Panc1 (cell line): ENCODE data around the gene CFAP45. TPM values are rescaled to one million over a fixed set of nuclear protein-coding genes. Genes with fewer than 3 reads are reported as not detected.

Source experiments
- ATAC-seq: fragments of 200-7000 bp; cut with Tn5 transposase; 2 replicates; pipeline ENCODE4 v1.9.1; 2020; ENCODE audit warnings: mild to moderate bottlenecking, moderate library complexity
- BruUV-seq: library from RNA; stranded (reverse); fragments of 400-500 nt; replicated peaks from 2 replicates; lab custom pipeline; 2021; lab: Mats Ljungman, UMichigan
- CTCF ChIA-PET: fragments of 300-600 bp; sonication (Branson Sonifier 250); formaldehyde crosslinking; loops from one replicate; lab custom pipeline; 2022; ENCODE audit warnings: antibody characterized with exemption; lab: Charles Lee
- POLR2A ChIA-PET: fragments of 300-600 bp; sonication (Branson Sonifier 250); formaldehyde crosslinking; loops from one replicate; lab custom pipeline; 2022; ENCODE audit warnings: antibody characterized with exemption; lab: Charles Lee
- DNase-seq: peaks from one replicate; pipeline ENCODE4 v3.0.0-alpha.2; 2010; ENCODE audit warnings: low read depth, low spot score
- H3K27ac ChIP-seq: 2 replicates; pipeline ENCODE4 v1.5.1; 2011; ENCODE audit warnings: mild to moderate bottlenecking, low read length, inconsistent platforms
- H3K27me3 ChIP-seq: fragments of 200-500 bp; sonication (Bioruptor generic); 2 replicates; pipeline ENCODE4 v1.6.0; 2014; ENCODE audit warnings: low read length, inconsistent platforms; ENCODE audit not compliant: control insufficient read depth, insufficient read depth
- H3K36me3 ChIP-seq: fragments of 200-500 bp; sonication (Bioruptor generic); 2 replicates; pipeline ENCODE4 v1.5.1; 2014; ENCODE audit warnings: inconsistent platforms, mild to moderate bottlenecking, low read length, moderate library complexity; ENCODE audit not compliant: control insufficient read depth, insufficient read depth
- H3K4me1 ChIP-seq: 2 replicates; pipeline ENCODE4 v1.5.1; 2011; ENCODE audit warnings: inconsistent platforms, mild to moderate bottlenecking, low read length, moderate library complexity; ENCODE audit not compliant: control insufficient read depth, insufficient read depth
- H3K4me3 ChIP-seq, 2 experiments: 2 replicates each; pipeline ENCODE4 v1.5.1; 2011 to 2012; ENCODE audit warnings: low read depth in 2 of 2, low read length in 2 of 2, mild to moderate bottlenecking in 2 of 2, inconsistent platforms in 1 of 2, moderate library complexity in 1 of 2
- H3K9me3 ChIP-seq: fragments of 200-500 bp; sonication (Bioruptor generic); 2 replicates; pipeline ENCODE4 v1.5.1; 2014; ENCODE audit warnings: low read depth, mild to moderate bottlenecking, inconsistent platforms, low read length, moderate library complexity; ENCODE audit not compliant: control insufficient read depth, insufficient read depth
- POLR2AphosphoS5 ChIP-seq: IDR thresholded peaks from 2 replicates; pipeline ENCODE4 v1.6.1; 2012; ENCODE audit warnings: mild to moderate bottlenecking, low read depth, low read length, moderate library complexity
- REST ChIP-seq, 2 experiments: IDR thresholded peaks; 2 replicates each; pipeline ENCODE4 v1.6.1; 2011 to 2012; ENCODE audit warnings: low read depth in 2 of 2, control low read depth in 1 of 2, low read length in 1 of 2, mild to moderate bottlenecking in 1 of 2, moderate library complexity in 1 of 2; ENCODE audit not compliant: insufficient read depth in 1 of 2
- SIN3A ChIP-seq: IDR thresholded peaks from 2 replicates; pipeline ENCODE4 v1.6.1; 2012; ENCODE audit warnings: low read depth, mild to moderate bottlenecking, low read length, moderate library complexity, borderline replicate concordance; ENCODE audit not compliant: insufficient read depth
- TCF7L2 ChIP-seq: IDR thresholded peaks from 2 replicates; pipeline ENCODE4 v1.6.1; 2011; ENCODE audit warnings: mild to moderate bottlenecking, low read depth, low read length, inconsistent platforms
- in situ Hi-C: cut with HindIII; loops from 2 replicates; pipeline ENCODE4 v1.10.0; 2016; ENCODE audit warnings: low sequenced_read_pairs, low pct_unique_long_range_greater_than_20kb
- intact Hi-C: fragments of 100-400 bp; cut with micrococcal nuclease; formaldehyde crosslinking; loops from one replicate; pipeline ENCODE4 v1.10.0; 2022; ENCODE audit not compliant: unreplicated experiment
- total RNA-seq: library from RNA; stranded (reverse); gene quantifications from one replicate; pipeline ENCODE4 v1.2.1, GENCODE V29; 2021; ENCODE audit not compliant: unreplicated experiment
- TF ChIP-seq, protein P1 (sequence below): fragments of 450-650 bp; IDR thresholded peaks from 2 replicates; pipeline ENCODE4 v1.5.1; 2017; ENCODE audit warnings: mild to moderate bottlenecking

CFAP45 gene
- total RNA-seq, 1 experiment from 2014 or later, result 1.6 TPM

DNA sequence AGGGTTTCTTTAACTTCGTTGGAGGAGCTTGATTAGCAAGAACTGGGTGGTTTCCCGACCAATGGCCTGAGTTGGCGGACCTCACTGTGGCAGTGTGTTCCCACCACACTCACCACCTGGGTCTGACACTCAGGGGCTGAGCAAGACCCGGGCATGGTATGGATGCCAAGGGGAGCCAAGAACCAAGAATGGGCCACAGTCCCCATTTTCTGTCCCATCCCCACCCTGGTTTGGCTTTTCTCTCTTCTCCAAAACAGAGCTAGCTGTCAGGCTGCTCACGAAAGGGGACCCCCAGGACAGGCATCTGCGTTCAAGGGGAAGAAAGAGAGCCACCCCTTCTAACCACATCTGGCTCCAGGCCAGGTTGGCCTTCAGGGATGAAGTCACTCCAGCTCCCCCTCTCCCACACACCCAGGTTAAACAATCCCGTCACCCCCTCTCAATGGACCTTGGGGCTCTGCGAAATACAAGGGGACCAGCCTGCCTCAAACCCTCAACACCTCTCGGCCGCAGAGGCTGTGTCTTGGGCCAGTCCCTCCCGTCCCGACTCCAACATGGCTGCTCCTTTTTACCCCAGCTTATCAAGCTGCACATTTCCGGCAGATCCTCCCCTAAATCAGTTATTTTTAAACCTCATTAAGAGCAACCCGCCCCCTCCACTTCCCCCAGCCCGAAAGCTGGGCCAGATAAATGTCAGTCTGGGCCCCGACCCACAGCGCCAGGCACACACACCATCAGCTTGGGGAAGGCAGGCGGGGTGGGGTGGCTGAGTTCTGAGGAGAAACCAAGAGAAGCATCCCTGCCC lies 21.9 kb upstream of the CFAP45 start:
- in situ Hi-C loops, result no loop called here
- Histone ChIP-seq H3K27ac (peak overlapping the region; percentile 87), H3K9me3 (no peaks in the 10 kb centered on the region), H3K4me3 (peak overlapping the region; percentile 81 to 96), H3K36me3 (0 out of 2 replicates have a peak, but pooled peaks cover 5% of the 10 kb centered on the region), H3K4me1 (peaks cover 66% of the 10 kb centered on the region), H3K27me3 (no peaks in the 10 kb centered on the region)
- DNase-seq, result no peak
- TSS peak; percentile 14 for BruUV-seq
- ChIA-PET CTCF (interaction anchor here (0.6 kb wide), 1 partner anchor 114 kb away, joined by 4 read pairs; no protein-coding TSS in a partner anchor), POLR2A (no interaction called here)
- no peak for ATAC-seq
- TF ChIP-seq POLR2AphosphoS5, result no peak
- TF ChIP-seq, protein P1, sequence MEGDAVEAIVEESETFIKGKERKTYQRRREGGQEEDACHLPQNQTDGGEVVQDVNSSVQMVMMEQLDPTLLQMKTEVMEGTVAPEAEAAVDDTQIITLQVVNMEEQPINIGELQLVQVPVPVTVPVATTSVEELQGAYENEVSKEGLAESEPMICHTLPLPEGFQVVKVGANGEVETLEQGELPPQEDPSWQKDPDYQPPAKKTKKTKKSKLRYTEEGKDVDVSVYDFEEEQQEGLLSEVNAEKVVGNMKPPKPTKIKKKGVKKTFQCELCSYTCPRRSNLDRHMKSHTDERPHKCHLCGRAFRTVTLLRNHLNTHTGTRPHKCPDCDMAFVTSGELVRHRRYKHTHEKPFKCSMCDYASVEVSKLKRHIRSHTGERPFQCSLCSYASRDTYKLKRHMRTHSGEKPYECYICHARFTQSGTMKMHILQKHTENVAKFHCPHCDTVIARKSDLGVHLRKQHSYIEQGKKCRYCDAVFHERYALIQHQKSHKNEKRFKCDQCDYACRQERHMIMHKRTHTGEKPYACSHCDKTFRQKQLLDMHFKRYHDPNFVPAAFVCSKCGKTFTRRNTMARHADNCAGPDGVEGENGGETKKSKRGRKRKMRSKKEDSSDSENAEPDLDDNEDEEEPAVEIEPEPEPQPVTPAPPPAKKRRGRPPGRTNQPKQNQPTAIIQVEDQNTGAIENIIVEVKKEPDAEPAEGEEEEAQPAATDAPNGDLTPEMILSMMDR, result no peak
- no peak for TF ChIP-seq REST (IDR thresholded peaks at IDR 0.05; ENCODE audit: insufficient read depth in 1 of 2, low read depth in 2 of 2, low read length in 1 of 2)
- TF ChIP-seq SIN3A, result no peak
- TF ChIP-seq TCF7L2, result no peak
- intact Hi-C loops, result no loop called here

DNA sequence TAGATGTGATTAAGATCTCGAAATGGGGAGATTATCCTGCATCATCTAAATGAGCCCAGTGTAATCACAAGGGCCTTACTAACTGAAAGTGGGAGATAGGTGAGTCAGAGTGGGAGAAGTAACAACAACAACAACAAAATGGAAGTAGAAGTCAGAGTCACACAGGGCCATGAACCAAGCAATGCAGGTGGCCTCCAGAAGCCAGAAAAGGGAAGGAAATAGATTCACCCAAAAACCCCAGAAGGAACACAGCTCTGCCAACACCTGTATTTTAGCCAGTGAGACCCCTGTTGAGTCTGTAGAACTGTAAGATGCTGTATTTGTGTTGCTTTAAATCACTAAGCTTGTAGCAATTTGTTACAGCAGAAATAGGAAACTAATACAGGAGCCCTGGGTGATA lies 21.3 kb upstream of the CFAP45 start:
- BruUV-seq, result no TSS peak
- in situ Hi-C loops (no loop called here), intact Hi-C loops (no loop called here)
- peak overlapping the region; percentile 87 for H3K27ac ChIP-seq
- H3K4me3 ChIP-seq, result no peak overlapping the region
- 0 out of 2 replicates have a peak, but pooled peaks cover 5% of the 10 kb centered on the region for H3K36me3 ChIP-seq
- H3K27me3 ChIP-seq, result no peaks in the 10 kb centered on the region
- ChIA-PET CTCF (no interaction called here), POLR2A (no interaction called here)
- no peaks in the 10 kb centered on the region for H3K9me3 ChIP-seq
- ATAC-seq (no peak), DNase-seq (no peak)
- H3K4me1 ChIP-seq, result peaks cover 73% of the 10 kb centered on the region
- TF ChIP-seq REST (IDR thresholded peaks at IDR 0.05; ENCODE audit: insufficient read depth in 1 of 2, low read depth in 2 of 2, low read length in 1 of 2), result no peak
- TF ChIP-seq TCF7L2, result no peak
- TF ChIP-seq POLR2AphosphoS5, result no peak
- TF ChIP-seq, protein P1, result no peak
- TF ChIP-seq SIN3A, result no peak
